ENCODE results near the gene DNAJC5G. TPM values are rescaled to one million over a fixed set of nuclear protein-coding genes. Genes with fewer than 3 reads are reported as not detected.
"Not testable (repeated sequence)": the region's sequence is repeated elsewhere in the genome, so short reads cannot be mapped to it uniquely, and the experiment has no call there.

DNAJC5G gene
- total RNA-seq, 6 experiments from 2014 or later = not detected

- H3K27me3 Mint-ChIP-seq (ENCODE audit: insufficient read depth) = peaks cover 36% of the 10 kb centered on the region
- no peaks in the 10 kb centered on the region for H3K36me3 Mint-ChIP-seq (ENCODE audit: low read depth)
- H3K4me3 Mint-ChIP-seq = peak overlapping the region; percentile 62
- H3K27ac Mint-ChIP-seq = no peak overlapping the region
- H3K4me1 Mint-ChIP-seq (ENCODE audit: low read depth) = peaks cover 14% of the 10 kb centered on the region
- H3K9me3 Mint-ChIP-seq = no peaks in the 10 kb centered on the region
- TF ChIP-seq CTCF (IDR thresholded peaks at IDR 0.05) = peak; percentile 73
- DNase-seq = peak; percentile 28
Measured at GRCh38 chr2:27264753-27265535, 10.3 kb upstream of the DNAJC5G start.

GRCh38 chr2:27265536-27265870 lies 9.7 kb upstream of the DNAJC5G start:
- Mint-ChIP-seq H3K9me3 (no peaks in the 10 kb centered on the region), H3K36me3 (ENCODE audit: low read depth) (no peaks in the 10 kb centered on the region), H3K4me1 (ENCODE audit: low read depth) (peaks cover 19% of the 10 kb centered on the region), H3K4me3 (no peak overlapping the region), H3K27ac (no peak overlapping the region), H3K27me3 (ENCODE audit: insufficient read depth) (peaks cover 34% of the 10 kb centered on the region)
- DNase-seq = no peak
- no peak for TF ChIP-seq CTCF (IDR thresholded peaks at IDR 0.05)

- not testable (repeated sequence) for H3K9me3 Mint-ChIP-seq; H3K4me3 Mint-ChIP-seq; DNase-seq; H3K27ac Mint-ChIP-seq; H3K36me3 Mint-ChIP-seq (ENCODE audit: low read depth)
- H3K27me3 Mint-ChIP-seq (ENCODE audit: insufficient read depth) = peaks cover 24% of the 10 kb centered on the region
- peaks cover 22% of the 10 kb centered on the region for H3K4me1 Mint-ChIP-seq (ENCODE audit: low read depth)
Measured at GRCh38 chr2:27268296-27268695, 6.9 kb upstream of the DNAJC5G start.

GRCh38 chr2:27270131-27270530 lies 5.1 kb upstream of the DNAJC5G start:
- no peak overlapping the region for H3K4me3 Mint-ChIP-seq
- no peak for DNase-seq
- H3K4me1 Mint-ChIP-seq (ENCODE audit: low read depth) = peaks cover 16% of the 10 kb centered on the region
- no peaks in the 10 kb centered on the region for H3K36me3 Mint-ChIP-seq (ENCODE audit: low read depth)
- peaks cover 12% of the 10 kb centered on the region for H3K27me3 Mint-ChIP-seq (ENCODE audit: insufficient read depth)
- H3K27ac Mint-ChIP-seq = no peak overlapping the region
- TF ChIP-seq CTCF (IDR thresholded peaks at IDR 0.05) = no peak
- H3K9me3 Mint-ChIP-seq = no peaks in the 10 kb centered on the region

GRCh38 chr2:27270670-27271069 lies 4.6 kb upstream of the DNAJC5G start:
- H3K4me1 Mint-ChIP-seq (ENCODE audit: low read depth) = peaks cover 16% of the 10 kb centered on the region
- H3K27me3 Mint-ChIP-seq (ENCODE audit: insufficient read depth) = peaks cover 12% of the 10 kb centered on the region
- no peaks in the 10 kb centered on the region for H3K9me3 Mint-ChIP-seq
- no peak overlapping the region for H3K27ac Mint-ChIP-seq
- TF ChIP-seq CTCF (IDR thresholded peaks at IDR 0.05) = no peak
- DNase-seq = no peak
- no peak overlapping the region for H3K4me3 Mint-ChIP-seq
- H3K36me3 Mint-ChIP-seq (ENCODE audit: low read depth) = no peaks in the 10 kb centered on the region

GRCh38 chr2:27271631-27272340 lies 3.4 kb upstream of the DNAJC5G start:
- no peak for DNase-seq
- no peak overlapping the region for H3K27ac Mint-ChIP-seq
- H3K27me3 Mint-ChIP-seq (ENCODE audit: insufficient read depth) = peaks cover 12% of the 10 kb centered on the region
- no peak overlapping the region for H3K4me3 Mint-ChIP-seq
- H3K36me3 Mint-ChIP-seq (ENCODE audit: low read depth) = no peaks in the 10 kb centered on the region
- peaks cover 16% of the 10 kb centered on the region for H3K4me1 Mint-ChIP-seq (ENCODE audit: low read depth)
- no peak for TF ChIP-seq CTCF (IDR thresholded peaks at IDR 0.05)
- H3K9me3 Mint-ChIP-seq = no peaks in the 10 kb centered on the region

- not testable (repeated sequence) for H3K36me3 Mint-ChIP-seq (ENCODE audit: low read depth); H3K27ac Mint-ChIP-seq; H3K4me3 Mint-ChIP-seq; DNase-seq; H3K9me3 Mint-ChIP-seq
- peaks cover 16% of the 10 kb centered on the region for H3K4me1 Mint-ChIP-seq (ENCODE audit: low read depth)
- H3K27me3 Mint-ChIP-seq (ENCODE audit: insufficient read depth) = peaks cover 12% of the 10 kb centered on the region
Measured at GRCh38 chr2:27272537-27273522, 2.4 kb upstream of the DNAJC5G start.
